ENCODE results near the gene FBXO31. TPM values are rescaled to one million over a fixed set of nuclear protein-coding genes. Genes with fewer than 3 reads are reported as not detected.

Gene FBXO31
- total and polyA plus RNA-seq, 2 of the 13 experiments (the other 11 are each of a cell fraction or from before 2014, with no cell fraction given): 92.4 to 101 TPM

DNA sequence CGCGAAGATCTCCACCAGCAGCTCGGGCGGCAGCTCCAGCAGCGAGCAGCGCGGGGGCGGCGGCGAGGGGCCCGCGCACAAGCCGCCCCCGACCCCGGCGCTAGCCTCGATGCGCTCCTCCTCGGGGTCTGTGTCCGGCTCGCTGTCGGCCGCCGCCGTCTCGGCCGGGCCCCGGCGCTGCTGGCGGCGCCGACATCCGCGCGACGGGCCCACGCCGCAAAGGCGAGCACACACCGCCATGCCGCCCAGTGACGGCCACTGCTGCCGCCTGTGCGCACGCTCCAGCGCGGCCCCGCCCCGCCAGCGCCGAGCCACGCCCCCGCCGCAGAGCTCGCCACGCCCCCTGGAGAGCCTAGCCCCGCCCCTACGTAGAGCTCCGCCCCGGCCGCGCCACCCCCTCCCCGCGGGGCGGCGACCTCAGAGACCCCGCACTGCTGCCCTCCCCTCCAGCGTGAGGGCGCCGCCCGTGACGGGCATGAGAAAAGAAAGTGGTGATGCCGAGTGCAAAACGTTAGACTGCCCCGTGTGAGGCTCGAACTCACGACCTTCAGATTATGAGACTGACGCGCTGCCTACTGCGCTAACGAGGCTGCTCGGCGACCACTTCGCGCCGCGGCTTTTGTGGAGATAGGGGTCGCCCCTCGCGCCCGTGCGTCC lies at the start of gene FBXO31 (continued):
- peak; percentile 78; the same call in 1 of the 2 replicates for TF ChIP-seq ZHX1 (CRISPR knock-in tag; IDR thresholded peaks at IDR 0.05; ENCODE audit: low read depth)
- TF ChIP-seq DBP (CRISPR knock-in tag; IDR thresholded peaks at IDR 0.05; ENCODE audit: not compliant biosample characterization): no peak
- no peak; the same call in 1 of the 2 replicates for TF ChIP-seq ZNF143 (CRISPR knock-in tag; IDR thresholded peaks at IDR 0.05)
- TF ChIP-seq MLXIP (CRISPR knock-in tag; IDR thresholded peaks at IDR 0.05; ENCODE audit: borderline replicate concordance): peak; percentile 51; the same call in 1 of the 2 replicates
- peak; percentile 88 for TF ChIP-seq RBFOX2 (IDR thresholded peaks at IDR 0.05; ENCODE audit: low read depth, low read length)
- peak; percentile 32; the same call in 1 of the 2 replicates for TF ChIP-seq ZNF775 (CRISPR knock-in tag; IDR thresholded peaks at IDR 0.05; ENCODE audit: borderline replicate concordance)
- TF ChIP-seq, protein P1, sequence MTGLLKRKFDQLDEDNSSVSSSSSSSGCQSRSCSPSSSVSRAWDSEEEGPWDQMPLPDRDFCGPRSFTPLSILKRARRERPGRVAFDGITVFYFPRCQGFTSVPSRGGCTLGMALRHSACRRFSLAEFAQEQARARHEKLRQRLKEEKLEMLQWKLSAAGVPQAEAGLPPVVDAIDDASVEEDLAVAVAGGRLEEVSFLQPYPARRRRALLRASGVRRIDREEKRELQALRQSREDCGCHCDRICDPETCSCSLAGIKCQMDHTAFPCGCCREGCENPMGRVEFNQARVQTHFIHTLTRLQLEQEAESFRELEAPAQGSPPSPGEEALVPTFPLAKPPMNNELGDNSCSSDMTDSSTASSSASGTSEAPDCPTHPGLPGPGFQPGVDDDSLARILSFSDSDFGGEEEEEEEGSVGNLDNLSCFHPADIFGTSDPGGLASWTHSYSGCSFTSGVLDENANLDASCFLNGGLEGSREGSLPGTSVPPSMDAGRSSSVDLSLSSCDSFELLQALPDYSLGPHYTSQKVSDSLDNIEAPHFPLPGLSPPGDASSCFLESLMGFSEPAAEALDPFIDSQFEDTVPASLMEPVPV (CRISPR knock-in tag; IDR thresholded peaks at IDR 0.05): peak; percentile 97
- no peak for TF ChIP-seq NBN (conservative IDR thresholded peaks at IDR 0.05)
- peak; percentile 35; the same call in 1 of the 2 replicates for TF ChIP-seq JDP2 (CRISPR knock-in tag; IDR thresholded peaks at IDR 0.05; ENCODE audit: borderline replicate concordance)
- TF ChIP-seq EHMT2 (IDR thresholded peaks at IDR 0.05; ENCODE audit: borderline replicate concordance, low read depth, low read length): no peak
- no peak for TF ChIP-seq ZNF562 (CRISPR knock-in tag; IDR thresholded peaks at IDR 0.05; ENCODE audit: borderline replicate concordance)
- TF ChIP-seq ZNF792 (CRISPR knock-in tag; IDR thresholded peaks at IDR 0.05): peak; percentile 84
- TF ChIP-seq ZNF234 (CRISPR knock-in tag; conservative IDR thresholded peaks at IDR 0.05): no peak
- peak; percentile 75; the same call in 1 of the 2 replicates for TF ChIP-seq ZSCAN9 (CRISPR knock-in tag; IDR thresholded peaks at IDR 0.05; ENCODE audit: borderline replicate concordance)
- TF ChIP-seq PCBP1 (IDR thresholded peaks at IDR 0.05; ENCODE audit: borderline replicate concordance, low read depth, low read length): no peak
- peak; percentile 85; the same call in 1 of the 2 replicates for TF ChIP-seq MED13 (CRISPR knock-in tag; IDR thresholded peaks at IDR 0.05)
- TF ChIP-seq, protein P2, sequence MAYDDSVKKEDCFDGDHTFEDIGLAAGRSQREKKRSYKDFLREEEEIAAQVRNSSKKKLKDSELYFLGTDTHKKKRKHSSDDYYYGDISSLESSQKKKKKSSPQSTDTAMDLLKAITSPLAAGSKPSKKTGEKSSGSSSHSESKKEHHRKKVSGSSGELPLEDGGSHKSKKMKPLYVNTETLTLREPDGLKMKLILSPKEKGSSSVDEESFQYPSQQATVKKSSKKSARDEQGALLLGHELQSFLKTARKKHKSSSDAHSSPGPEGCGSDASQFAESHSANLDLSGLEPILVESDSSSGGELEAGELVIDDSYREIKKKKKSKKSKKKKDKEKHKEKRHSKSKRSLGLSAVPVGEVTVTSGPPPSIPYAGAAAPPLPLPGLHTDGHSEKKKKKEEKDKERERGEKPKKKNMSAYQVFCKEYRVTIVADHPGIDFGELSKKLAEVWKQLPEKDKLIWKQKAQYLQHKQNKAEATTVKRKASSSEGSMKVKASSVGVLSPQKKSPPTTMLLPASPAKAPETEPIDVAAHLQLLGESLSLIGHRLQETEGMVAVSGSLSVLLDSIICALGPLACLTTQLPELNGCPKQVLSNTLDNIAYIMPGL (CRISPR knock-in tag; IDR thresholded peaks at IDR 0.05; ENCODE audit: borderline replicate concordance in 1 of 2, low read depth in 1 of 2): peak; percentile 100

Measured in HepG2 (cell line).